HL-60/S4 (cell line): ENCODE measurements around the gene PRKG1.

Experiments used
- in situ Hi-C: fragments of 300-500 bp; cut with MboI; formaldehyde crosslinking; loops from 2 replicates; pipeline ENCODE4 v1.14.3; 2022; ENCODE audit warnings: low sequenced_read_pairs

PRKG1 gene

GRCh38 chr10:51900180-51900579, 825.9 kb downstream of the PRKG1 start:
- in situ Hi-C loops, result no loop called here

GRCh38 chr10:51903675-51904074, 829.4 kb downstream of the PRKG1 start:
- in situ Hi-C loops, result no loop called here

GRCh38 chr10:51905032-51905431, 830.7 kb downstream of the PRKG1 start:
- in situ Hi-C loops, result no loop called here

- in situ Hi-C loops, result no loop called here
These were observed 833.1 kb downstream of the PRKG1 start for GRCh38 chr10:51907361-51907760.

GRCh38 chr10:51910189-51910588, 835.9 kb downstream of the PRKG1 start:
- in situ Hi-C loops, result no loop called here

- in situ Hi-C loops, result no loop called here
These were observed 836.3 kb downstream of the PRKG1 start for GRCh38 chr10:51910596-51910995.

- in situ Hi-C loops, result no loop called here
These were observed 837.4 kb downstream of the PRKG1 start for GRCh38 chr10:51911723-51912122.

- in situ Hi-C loops, result no loop called here
These were observed 840.8 kb downstream of the PRKG1 start for GRCh38 chr10:51915031-51915542.

GRCh38 chr10:51918440-51918839, 844.2 kb downstream of the PRKG1 start:
- in situ Hi-C loops, result no loop called here

GRCh38 chr10:51918884-51919325, 844.6 kb downstream of the PRKG1 start:
- in situ Hi-C loops, result no loop called here

- in situ Hi-C loops, result no loop called here
These were observed 846.4 kb downstream of the PRKG1 start for GRCh38 chr10:51920672-51921071.

- in situ Hi-C loops, result no loop called here
These were observed 850.1 kb downstream of the PRKG1 start for GRCh38 chr10:51924359-51924758.

- in situ Hi-C loops, result no loop called here
These were observed 852.0 kb downstream of the PRKG1 start for GRCh38 chr10:51926337-51926736.

- in situ Hi-C loops, result no loop called here
These were observed 853.9 kb downstream of the PRKG1 start for GRCh38 chr10:51928162-51928561.

- in situ Hi-C loops, result no loop called here
These were observed 858.2 kb downstream of the PRKG1 start for GRCh38 chr10:51932530-51932929.

GRCh38 chr10:51934373-51934772, 860.1 kb downstream of the PRKG1 start:
- in situ Hi-C loops, result no loop called here

- in situ Hi-C loops, result no loop called here
These were observed 861.1 kb downstream of the PRKG1 start for GRCh38 chr10:51935341-51935740.

GRCh38 chr10:51937308-51938140, 863.2 kb downstream of the PRKG1 start:
- in situ Hi-C loops, result no loop called here

GRCh38 chr10:51950371-51950995, 876.2 kb downstream of the PRKG1 start:
- in situ Hi-C loops, result no loop called here

- in situ Hi-C loops, result no loop called here
These were observed 876.8 kb downstream of the PRKG1 start for GRCh38 chr10:51950996-51951555.

- in situ Hi-C loops, result no loop called here
These were observed 877.3 kb downstream of the PRKG1 start for GRCh38 chr10:51951601-51952000.

- in situ Hi-C loops, result no loop called here
These were observed 877.8 kb downstream of the PRKG1 start for GRCh38 chr10:51952056-51952455.
